IMR-90 (cell line): ENCODE data around the gene TRPC6. TPM values are rescaled to one million over a fixed set of nuclear protein-coding genes. Genes with fewer than 3 reads are reported as not detected.

Source experiments
- ATAC-seq: fragments of 200-7000 bp; cut with Tn5 transposase; 2 replicates; pipeline ENCODE4 v1.9.1; 2020; ENCODE audit warnings: low read depth, mild to moderate bottlenecking, moderate library complexity
- Bru-seq: library from RNA; stranded (reverse); fragments of 400-500 nt; gene quantifications from one replicate; lab custom pipeline; 2021; lab: Mats Ljungman, UMichigan
- BruChase-seq, 2 experiments: library from RNA; stranded (reverse); fragments of 400-500 nt; gene quantifications; one replicate each; lab custom pipeline; 2021; lab: Mats Ljungman, UMichigan
- BruUV-seq: library from RNA; stranded (reverse); fragments of 400-500 nt; replicated peaks from 2 replicates; lab custom pipeline; 2021; lab: Mats Ljungman, UMichigan
- CTCF ChIA-PET: fragments of 300-600 bp; formaldehyde crosslinking; extraction: SDS; loops from one replicate; lab custom pipeline; 2021; ENCODE audit warnings: antibody characterized with exemption; lab: Yijun Ruan, JAX
- POLR2A ChIA-PET: fragments of 300-600 bp; sonication (Branson Sonifier 250); formaldehyde crosslinking; loops from one replicate; lab custom pipeline; 2022; ENCODE audit warnings: antibody characterized with exemption; ENCODE audit not compliant: unreplicated experiment; lab: Charles Lee
- DNase-seq: peaks from one replicate; pipeline ENCODE4 v3.0.0; 2013
- H2AFZ ChIP-seq: replicated peaks from 2 replicates; pipeline ENCODE3; 2013; ENCODE audit warnings: low read length, mild to moderate bottlenecking; ENCODE audit not compliant: poor library complexity
- H2AK5ac ChIP-seq: 2 replicates; pipeline ENCODE4 v1.6.1; 2013; ENCODE audit warnings: low read depth, low read length, inconsistent platforms
- H2AK9ac ChIP-seq: replicated peaks from 2 replicates; pipeline ENCODE3; 2013; ENCODE audit warnings: mild to moderate bottlenecking, low read depth, low read length, moderate library complexity; ENCODE audit not compliant: poor library complexity
- H2BK120ac ChIP-seq: 2 replicates; pipeline ENCODE4 v1.6.1; 2013; ENCODE audit warnings: low read depth, low read length, inconsistent platforms
- H2BK15ac ChIP-seq: 3 replicates; pipeline ENCODE4 v1.6.1; 2013; ENCODE audit warnings: low read depth, low read length, inconsistent platforms
- H2BK20ac ChIP-seq: 2 replicates; pipeline ENCODE4 v1.6.1; 2013; ENCODE audit warnings: low read depth, mild to moderate bottlenecking, inconsistent platforms, low read length, moderate library complexity
- H2BK5ac ChIP-seq: 2 replicates; pipeline ENCODE4 v1.6.1; 2013; ENCODE audit warnings: mild to moderate bottlenecking, low read depth, low read length, inconsistent platforms; ENCODE audit not compliant: poor library complexity, severe bottlenecking
- H3K14ac ChIP-seq: replicated peaks from 2 replicates; pipeline ENCODE4 v1.6.1; 2013; ENCODE audit warnings: low read depth, low read length, inconsistent platforms
- H3K18ac ChIP-seq: 2 replicates; pipeline ENCODE4 v1.6.1; 2013; ENCODE audit warnings: low read depth, low read length, control low read depth
- H3K23ac ChIP-seq: 2 replicates; pipeline ENCODE4 v1.6.1; 2013; ENCODE audit warnings: low read depth, low read length, inconsistent platforms
- H3K27ac ChIP-seq: 2 replicates; pipeline ENCODE4 v1.5.1; 2013; ENCODE audit warnings: mild to moderate bottlenecking, control low read depth, low read length; ENCODE audit not compliant: insufficient read depth
- H3K27me3 ChIP-seq: 2 replicates; pipeline ENCODE4 v1.6.1; 2013; ENCODE audit warnings: low read length; ENCODE audit not compliant: control insufficient read depth, insufficient read depth
- H3K36me3 ChIP-seq: 2 replicates; pipeline ENCODE4 v1.6.1; 2013; ENCODE audit warnings: low read length, mixed read lengths; ENCODE audit not compliant: control insufficient read depth, insufficient read depth
- H3K4ac ChIP-seq: 2 replicates; pipeline ENCODE4 v1.6.1; 2013; ENCODE audit warnings: low read depth, low read length, inconsistent platforms
- H3K4me1 ChIP-seq: 2 replicates; pipeline ENCODE4 v1.6.1; 2013; ENCODE audit warnings: low read length, mixed read lengths; ENCODE audit not compliant: control insufficient read depth, insufficient read depth
- H3K4me2 ChIP-seq: 2 replicates; pipeline ENCODE4 v1.6.1; 2013; ENCODE audit warnings: low read depth, mild to moderate bottlenecking, control low read depth, low read length, moderate library complexity
- H3K4me3 ChIP-seq: 2 replicates; pipeline ENCODE4 v1.5.1; 2013; ENCODE audit warnings: low read depth, mild to moderate bottlenecking, control low read depth, low read length, moderate library complexity; ENCODE audit not compliant: insufficient read depth
- H3K56ac ChIP-seq: 2 replicates; pipeline ENCODE4 v1.6.1; 2013; ENCODE audit warnings: low read length, inconsistent platforms; ENCODE audit not compliant: insufficient read depth; ENCODE audit errors: extremely low read depth
- H3K79me1 ChIP-seq, 2 experiments: 2 replicates each; pipeline ENCODE4 v1.6.1; 2013; ENCODE audit warnings: low read length in 2 of 2, inconsistent platforms in 1 of 2, low read depth in 1 of 2
- H3K9ac ChIP-seq: 2 replicates; pipeline ENCODE4 v1.6.1; 2013; ENCODE audit warnings: low read depth, low read length, control low read depth
- H3K9me1 ChIP-seq: 2 replicates; pipeline ENCODE4 v1.6.1; 2013; ENCODE audit warnings: low read length, inconsistent platforms; ENCODE audit not compliant: insufficient read depth
- H3K9me3 ChIP-seq: 2 replicates; pipeline ENCODE4 v1.6.1; 2013; ENCODE audit warnings: low read length; ENCODE audit not compliant: control insufficient read depth, insufficient read depth
- H4K20me1 ChIP-seq: 2 replicates; pipeline ENCODE4 v1.6.1; 2013; ENCODE audit warnings: low read length, inconsistent platforms; ENCODE audit not compliant: insufficient read depth
- H4K5ac ChIP-seq: 2 replicates; pipeline ENCODE4 v1.6.1; 2013; ENCODE audit warnings: mild to moderate bottlenecking, low read depth, low read length, control low read depth
- H4K8ac ChIP-seq, 2 experiments: 2 replicates each; pipeline ENCODE4 v1.6.1; 2013; ENCODE audit warnings: low read depth in 2 of 2, low read length in 2 of 2, control low read depth in 1 of 2, inconsistent platforms in 1 of 2
- H4K91ac ChIP-seq: 2 replicates; pipeline ENCODE4 v1.6.1; 2013; ENCODE audit warnings: low read depth, low read length, inconsistent platforms; ENCODE audit not compliant: insufficient read depth
- BHLHE40 ChIP-seq: fragments of 150-350 bp; IDR thresholded peaks from 2 replicates; pipeline ENCODE4 v1.6.1; 2016; ENCODE audit warnings: mild to moderate bottlenecking, low read depth, low read length
- CEBPB ChIP-seq: IDR thresholded peaks from 2 replicates; pipeline ENCODE4 v1.6.1; 2012; ENCODE audit warnings: low read depth, low read length, improper control_type of control experiment
- CHD1 ChIP-seq: IDR thresholded peaks from 2 replicates; pipeline ENCODE4 v1.6.1; 2012; ENCODE audit warnings: low read depth, low read length, improper control_type of control experiment
- MAFK ChIP-seq: IDR thresholded peaks from 2 replicates; pipeline ENCODE4 v1.6.1; 2012; ENCODE audit warnings: low read depth, low read length, improper control_type of control experiment
- MAZ ChIP-seq: IDR thresholded peaks from 2 replicates; pipeline ENCODE4 v1.6.1; 2012; ENCODE audit warnings: low read depth, mild to moderate bottlenecking, low read length, improper control_type of control experiment, moderate library complexity, borderline replicate concordance
- MXI1 ChIP-seq: IDR thresholded peaks from 2 replicates; pipeline ENCODE4 v1.6.1; 2012; ENCODE audit warnings: low read depth, mild to moderate bottlenecking, low read length, moderate library complexity, borderline replicate concordance
- RCOR1 ChIP-seq: IDR thresholded peaks from 2 replicates; pipeline ENCODE4 v1.6.1; 2012; ENCODE audit warnings: mild to moderate bottlenecking, low read length, improper control_type of control experiment; ENCODE audit not compliant: insufficient replicate concordance
- RFX5 ChIP-seq: IDR thresholded peaks from 2 replicates; pipeline ENCODE4 v1.8.0; 2012; ENCODE audit warnings: low read depth, mild to moderate bottlenecking, low read length, moderate library complexity
- WGBS, 2 experiments: methylation state at CpG; one replicate each; pipeline versions ENCODE4 v1.1.5 to v1.1.7; 2013; ENCODE audit warnings: missing lambda C conversion rate in 2 of 2; ENCODE audit not compliant: insufficient read length in 1 of 2; ENCODE audit errors: extremely low coverage in 2 of 2; 5-methylcytosine and 5-hydroxymethylcytosine counted together
- dilution Hi-C: fragments of 300-500 bp; cut with HindIII; formaldehyde crosslinking; loops from one replicate; pipeline ENCODE4 v1.14.3; 2018; ENCODE audit warnings: low sequenced_read_pairs; ENCODE audit not compliant: unreplicated experiment
- in situ Hi-C: fragments of 300-500 bp; cut with MboI; formaldehyde crosslinking; loops from 3 replicates; pipeline ENCODE4 v1.14.3; 2019; ENCODE audit warnings: low sequenced_read_pairs, inconsistent platforms, mixed read lengths
- intact Hi-C: fragments of 100-400 bp; cut with micrococcal nuclease; formaldehyde crosslinking; loops from 2 replicates; pipeline ENCODE4 v1.10.0; 2022
- long read RNA-seq: library from polyadenylated mRNA; unstranded; transcript quantifications from one replicate; pipeline ENCODE4 v2.0.0, GENCODE V29; 2021; ENCODE audit not compliant: unreplicated experiment
- polyA plus RNA-seq, 3 experiments: library from polyadenylated mRNA; depleted of rRNA; stranded (reverse); fragments of >200 nt; gene quantifications; 2 replicates each; pipeline ENCODE4 v1.2.3, GENCODE V29; 2012; ENCODE audit warnings: low replicate concordance in 1 of 3
- total RNA-seq: library from RNA; depleted of rRNA; stranded (reverse); fragments of >200 nt; gene quantifications from 2 replicates; pipeline ENCODE4 v1.2.3, GENCODE V29; 2012; rRNA removed

TRPC6 gene
- total RNA-seq = 2.3 and 3.1 TPM in 2 replicates
- 0.46 and 0.99 TPM in 2 replicates for polyA plus RNA-seq (2012; rRNA removed)
- polyA plus RNA-seq (2012; cell fraction: cytosol; rRNA removed) = 0.05 and 0.15 TPM in 2 replicates
- 0.22 and 1.5 TPM in 2 replicates for polyA plus RNA-seq (2012; cell fraction: nucleus; rRNA removed; ENCODE audit: low replicate concordance)
- Bru-seq, nascent RNA = percentile 75 among the genes with signal in this experiment
- percentile 42 among the genes with signal in this experiment for BruChase-seq, experiment 1, labeled RNA remaining after a 6-hour chase
- percentile 49 among the genes with signal in this experiment for BruChase-seq, experiment 2, labeled RNA remaining after a 2-hour chase
- long read RNA-seq, full-length matches to known transcripts = 11 of 17 reads
- long read RNA-seq, partial matches to known transcripts = 4 of 17 reads
- long read RNA-seq, other reads (novel, unspliced or antisense) = 2 of 17 reads

DNA sequence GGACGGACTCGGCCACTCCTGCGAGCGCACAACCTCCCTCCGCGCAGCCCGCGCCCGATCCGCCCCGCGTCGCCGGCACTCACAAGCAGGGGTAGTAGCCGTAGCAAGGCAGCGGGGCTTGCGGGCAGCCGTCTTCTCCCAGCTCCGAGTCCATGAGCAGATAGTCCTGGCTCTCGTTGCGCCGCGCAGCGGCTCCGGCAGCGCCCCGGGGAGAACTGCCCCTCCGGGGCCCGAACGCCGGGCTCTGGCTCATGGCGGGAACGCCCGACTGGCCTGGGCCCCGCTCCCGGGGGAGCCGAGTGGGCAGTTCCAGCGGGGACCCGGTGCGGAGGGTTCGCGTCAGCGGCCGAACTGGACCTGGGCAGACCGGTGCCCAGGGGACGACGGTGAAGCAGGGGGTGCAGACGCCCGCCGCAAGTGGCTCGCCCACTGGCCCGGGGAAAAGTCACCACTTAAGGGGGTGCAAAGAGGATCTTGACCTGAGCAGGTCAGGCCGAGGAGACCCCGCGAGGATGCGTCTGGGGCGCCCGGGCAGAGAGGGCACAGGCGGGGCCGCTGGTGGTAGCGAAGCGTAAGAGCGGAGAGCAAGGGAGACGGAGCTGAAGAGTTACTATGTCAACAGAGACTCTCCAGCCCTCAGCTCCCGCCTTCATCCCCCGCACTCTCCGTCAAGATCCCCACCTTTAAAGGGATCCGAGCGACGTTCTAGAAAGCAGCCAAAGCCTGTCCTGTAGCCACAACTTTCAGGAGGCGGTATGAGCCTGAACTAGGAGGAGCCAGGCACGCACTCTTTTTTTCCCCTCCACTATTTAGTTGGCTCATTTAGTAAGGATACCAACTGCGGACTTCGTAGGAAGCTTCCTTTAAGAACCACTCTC is at the start of gene TRPC6:
TSS of gene TRPC6 (minus strand) at position 757 of the 878 bp plus-strand sequence. CDS start at position 253, 504 bp downstream.
- peak within 1 kb of the TSS; percentile 66; the same call in 1 of the 2 replicates for H4K91ac ChIP-seq
- peak within 1 kb of the TSS; percentile 69; the same call in 1 of the 2 replicates for H2BK20ac ChIP-seq
- peak within 1 kb of the TSS; percentile 22 for H2AK9ac ChIP-seq
- H3K14ac ChIP-seq = peak within 1 kb of the TSS; percentile 79; the same call in 1 of the 2 replicates
- peak within 1 kb of the TSS; percentile 92 for H3K9ac ChIP-seq
- H3K4me2 ChIP-seq = peak within 1 kb of the TSS; percentile 94
- no TSS peak for BruUV-seq
- peaks cover 0 to 2% of the 10 kb centered on the region in 2 experiments; a peak in 2 of 4 replicates for H3K79me1 ChIP-seq
- DNase-seq (peak; percentile 47), ATAC-seq (peak; percentile 81)
- POLR2A ChIA-PET = interaction anchor here (0.6 kb wide), 1 partner anchor 14 kb away, joined by 4 read pairs; no protein-coding TSS in a partner anchor
- CTCF ChIA-PET = no interaction called here
- no peaks in the 10 kb centered on the region for H3K4me1 ChIP-seq
- dilution Hi-C loops = no loop called here
- peak within 1 kb of the TSS; percentile 42 for H3K27ac ChIP-seq
- in situ Hi-C loops = loop anchor here (10.0 kb wide), 1 partner anchor 261 kb away; no protein-coding TSS in a partner anchor
- no peaks in the 10 kb centered on the region for H3K9me1 ChIP-seq
- peak within 1 kb of the TSS; percentile 37; the same call in 1 of the 3 replicates for H2BK15ac ChIP-seq
- peak within 1 kb of the TSS; percentile 97 for H3K4me3 ChIP-seq
- intact Hi-C loops = loop anchor here (2.0 to 5.0 kb wide), 4 partner anchors 111 to 257 kb away; no protein-coding TSS in a partner anchor
- H2BK120ac ChIP-seq = peak within 1 kb of the TSS; percentile 72
- peak within 1 kb of the TSS; percentile 66 to 71; a peak in 2 of 4 replicates for H4K8ac ChIP-seq
- 0 out of 2 replicates have a peak within 1 kb of the TSS, but pooled peaks have one; percentile 45 for H2AK5ac ChIP-seq
- H3K27me3 ChIP-seq = no peaks in the 10 kb centered on the region
- no peak for TF ChIP-seq RCOR1
- no peak for TF ChIP-seq MAFK
- TF ChIP-seq BHLHE40 = no peak
- TF ChIP-seq CEBPB = no peak
- no peak for TF ChIP-seq RFX5
- TF ChIP-seq MAZ = peak; percentile 11; the same call in 1 of the 2 replicates
- TF ChIP-seq MXI1 = no peak
- no peak for TF ChIP-seq CHD1
- peak within 1 kb of the TSS; percentile 58 for H3K56ac ChIP-seq
- H3K18ac ChIP-seq = peak within 1 kb of the TSS; percentile 80
- H3K23ac ChIP-seq = peak within 1 kb of the TSS; percentile 83; the same call in 1 of the 2 replicates
- peak within 1 kb of the TSS; percentile 49 for H4K5ac ChIP-seq
- no peaks in the 10 kb centered on the region for H4K20me1 ChIP-seq
- H2AFZ ChIP-seq = peak within 1 kb of the TSS; percentile 86
- no peaks in the 10 kb centered on the region for H3K36me3 ChIP-seq
- 2% methylated on average over 12 of the region's 74 CpGs; no CpG with 5 or more reads in 1 of the 2 experiments for WGBS, 2 experiments
- peak within 1 kb of the TSS; percentile 77 for H3K4ac ChIP-seq
- 0 out of 2 replicates have a peak, but pooled peaks cover 2% of the 10 kb centered on the region for H3K9me3 ChIP-seq
- peak within 1 kb of the TSS; percentile 40 for H2BK5ac ChIP-seq
